K562 (cell line): Measurements from ENCODE around the gene DIPK1A. TPM values are rescaled to one million over a fixed set of nuclear protein-coding genes. Genes with fewer than 3 reads are reported as not detected.
A peak's percentile ranks its signal among the peaks of the same experiment; 100 is the strongest.

Experiments
- ATAC-seq: fragments of 200-7000 bp; cut with Tn5 transposase; 3 replicates; pipeline ENCODE4 v1.9.1; 2020; ENCODE audit warnings: moderate library complexity
- BruUV-seq: library from RNA; stranded (reverse); fragments of 400-500 nt; replicated peaks from 2 replicates; lab custom pipeline; 2021; lab: Mats Ljungman, UMichigan
- CTCF ChIA-PET: fragments of 300-600 bp; formaldehyde crosslinking; extraction: SDS; loops from one replicate; lab custom pipeline; 2021; ENCODE audit warnings: low intra/inter-chr PET ratio; lab: Yijun Ruan, JAX
- POLR2A ChIA-PET: fragments of 300-600, 350-650 bp; sonication (Branson Sonifier 250); formaldehyde crosslinking; extraction: SDS; loops from one replicate; lab custom pipeline; 2021; ENCODE audit warnings: antibody characterized with exemption, inconsistent platforms; lab: Yijun Ruan, JAX
- DNase-seq, 4 experiments: peaks; one replicate each; pipeline versions ENCODE4 v3.0.0 to v3.0.0-alpha.2; 2011 to 2018; ENCODE audit warnings: low spot score in 3 of 4, mixed read lengths in 3 of 4; ENCODE audit errors: extremely low read depth in 1 of 4
- FAIRE-seq: peaks from 2 replicates; lab custom pipeline; 2011; peaks lifted over from hg19 to GRCh38; lab: Jason Lieb, UNC
- H2AFZ ChIP-seq: 2 replicates; pipeline ENCODE4 v1.6.0; 2011; ENCODE audit warnings: low read depth, low read length, control low read depth, inconsistent platforms
- H3K27ac ChIP-seq: fragments of 200-600 bp; 3 replicates; pipeline ENCODE4 v1.8.0; 2011; ENCODE audit warnings: low read depth, mild to moderate bottlenecking, control low read depth, inconsistent platforms, low read length, moderate library complexity, mixed read lengths; ENCODE audit errors: extremely low read depth
- H3K27me3 ChIP-seq, 2 experiments: fragments of 300-600 bp in 1 of 2; 2 replicates in 1 of 2; 3 replicates in 1 of 2; pipeline versions ENCODE4 v1.6.0 to v1.8.0; 2011; ENCODE audit warnings: inconsistent platforms in 2 of 2, low read length in 2 of 2, mild to moderate bottlenecking in 1 of 2, mixed read lengths in 1 of 2, moderate library complexity in 1 of 2; ENCODE audit not compliant: control insufficient read depth in 2 of 2, insufficient read depth in 2 of 2
- H3K36me3 ChIP-seq: fragments of 300-600 bp; 3 replicates; pipeline ENCODE4 v1.8.0; 2011; ENCODE audit warnings: mild to moderate bottlenecking, low read length, inconsistent platforms; ENCODE audit not compliant: control insufficient read depth, insufficient read depth
- H3K4me1 ChIP-seq, 2 experiments: fragments of 200-600 bp in 1 of 2; replicated peaks in 1 of 2; 2 replicates in 1 of 2; 3 replicates in 1 of 2; pipeline versions ENCODE4 v1.5.1 to v1.8.0; 2011; ENCODE audit warnings: inconsistent platforms in 2 of 2, low read length in 2 of 2, mild to moderate bottlenecking in 1 of 2, mixed read lengths in 1 of 2, moderate library complexity in 1 of 2; ENCODE audit not compliant: control insufficient read depth in 2 of 2, insufficient read depth in 2 of 2
- H3K4me2 ChIP-seq: 2 replicates; pipeline ENCODE4 v1.6.1; 2011; ENCODE audit warnings: low read length, control low read depth, inconsistent platforms, mixed read lengths; ENCODE audit not compliant: insufficient read depth
- H3K4me3 ChIP-seq: fragments of 200-600 bp; sonication (generic), shearing (Covaris generic); 2 replicates; pipeline ENCODE4 v1.5.1; 2016; ENCODE audit warnings: control low read depth, inconsistent platforms
- H3K79me2 ChIP-seq: fragments of 200-600 bp; 3 replicates; pipeline ENCODE4 v1.8.0; 2011; ENCODE audit warnings: low read length, inconsistent platforms; ENCODE audit not compliant: control insufficient read depth, insufficient read depth
- H3K9ac ChIP-seq, 2 experiments: 2 replicates each; pipeline versions ENCODE4 v1.6.0 to v1.6.1; 2011; ENCODE audit warnings: low read depth in 2 of 2, low read length in 2 of 2, control low read depth in 1 of 2, inconsistent platforms in 1 of 2, mild to moderate bottlenecking in 1 of 2, mixed read lengths in 1 of 2; ENCODE audit not compliant: insufficient read depth in 1 of 2
- H3K9me1 ChIP-seq: one replicate; pipeline ENCODE4 v1.6.0; 2011; ENCODE audit warnings: inconsistent platforms, mild to moderate bottlenecking, low read length, moderate library complexity; ENCODE audit not compliant: control insufficient read depth, insufficient read depth
- H3K9me3 ChIP-seq: replicated peaks from 2 replicates; pipeline ENCODE4 v1.5.1; 2011; ENCODE audit warnings: low read depth, low read length, inconsistent platforms; ENCODE audit not compliant: control insufficient read depth, insufficient read depth
- H4K20me1 ChIP-seq: replicated peaks from 2 replicates; pipeline ENCODE4 v1.6.1; 2011; ENCODE audit warnings: low read length, inconsistent platforms, mixed read lengths; ENCODE audit not compliant: control insufficient read depth, insufficient read depth
- ARID4B ChIP-seq: sonication (generic); formaldehyde crosslinking; IDR thresholded peaks from 2 replicates; pipeline ENCODE4 v1.8.0; 2022; ENCODE audit warnings: mild to moderate bottlenecking, missing genetic modification reagents
- MLLT1 ChIP-seq, 2 experiments: fragments of 450-650 bp; IDR thresholded peaks; 2 replicates each; pipeline ENCODE4 v1.6.1; 2016
- NCOA1 ChIP-seq: fragments of 450-650 bp; IDR thresholded peaks from 2 replicates; pipeline ENCODE4 v1.6.1; 2016; ENCODE audit warnings: low read depth
- RBFOX2 ChIP-seq: fragments of 200-400 bp; formaldehyde crosslinking; IDR thresholded peaks from 2 replicates; pipeline ENCODE4 v1.6.1; 2017; ENCODE audit warnings: low read depth, mild to moderate bottlenecking, low read length, moderate library complexity
- ZFX ChIP-seq: sonication (generic); formaldehyde crosslinking; IDR thresholded peaks from 2 replicates; pipeline ENCODE4 v1.8.0; 2022; ENCODE audit warnings: mild to moderate bottlenecking, missing genetic modification reagents, moderate library complexity
- ZKSCAN3 ChIP-seq: fragments of 250-450 bp; sonication (Bioruptor Pico); IDR thresholded peaks from 2 replicates; pipeline ENCODE4 v1.4.0; 2020
- WGBS: fragments of 100-300 bp; shearing (Covaris generic); methylation state at CpG from one replicate; pipeline ENCODE4 v1.1.6; 2016; ENCODE audit warnings: low coverage, mixed read lengths; ENCODE audit not compliant: insufficient coverage; ENCODE audit errors: missing lambda C conversion rate; 5-methylcytosine and 5-hydroxymethylcytosine counted together
- in situ Hi-C: fragments of 300-500 bp; cut with MboI; formaldehyde crosslinking; loops from 4 replicates; pipeline ENCODE4 v1.15.0; 2018; ENCODE audit warnings: inconsistent platforms, mixed read lengths
- intact Hi-C: fragments of 100-400 bp; cut with micrococcal nuclease; formaldehyde crosslinking; loops from 2 replicates; pipeline ENCODE4 v1.14.2; 2022
- polyA plus RNA-seq, 8 experiments: library from polyadenylated mRNA; depleted of rRNA in 4 of 8; stranded (reverse) in 5 of 8; unstranded in 3 of 8; fragments of >200 nt; fragmentation: Nextera tagmentation in 2 of 8; fragmentation: Illumina TruSeq in 1 of 8; extraction: Ambion mirVana in 2 of 8; extraction: Trizol in 1 of 8; gene quantifications; 2 replicates each; pipeline versions ENCODE4 v1.2.1 to v1.2.3, GENCODE V29; 2011 to 2014; ENCODE audit warnings: inconsistent platforms in 1 of 8, missing spikeins in 1 of 8
- total RNA-seq, 7 experiments: library from RNA; depleted of rRNA in 6 of 7; stranded (reverse); fragments of >200 nt in 6 of 7; fragmentation: Illumina TruSeq in 2 of 7; extraction: Trizol in 2 of 7; gene quantifications; 2 replicates each; pipeline versions ENCODE4 v1.2.1 to v1.2.3, GENCODE V29; 2011 to 2021; ENCODE audit warnings: low replicate concordance in 1 of 7

DIPK1A gene
- total and polyA plus RNA-seq, 9 of the 15 experiments (the other 6 are each of a cell fraction or from before 2014, with no cell fraction given): 0.54 to 2.5 (median 1.3) TPM

- no peaks in the 10 kb centered on the region for H3K27me3 ChIP-seq
These were observed 126.6 kb downstream of the DIPK1A start for GRCh38 chr1:92834617-92835016.

More at GRCh38 chr1:92834617-92835016, 126.6 kb downstream of the DIPK1A start:
- peaks cover 79% of the 10 kb centered on the region for H3K79me2 ChIP-seq
- POLR2A ChIA-PET: interaction anchor here (0.6 to 2.2 kb wide), 8 partner anchors 9 to 231 kb away, joined by 3 to 12 read pairs (median 4); no protein-coding TSS in a partner anchor
- H4K20me1 ChIP-seq: peaks cover 53% of the 10 kb centered on the region
- peak; percentile 26; the same call in 1 of the 2 replicates for TF ChIP-seq ZFX (CRISPR knock-in tag)
- TF ChIP-seq NCOA1: no peak
- no peak for TF ChIP-seq ZKSCAN3 (CRISPR knock-in tag)
- TF ChIP-seq ARID4B (CRISPR knock-in tag): no peak
- no peak for TF ChIP-seq MLLT1 (IDR thresholded peaks at IDR 0.05)
- TF ChIP-seq RBFOX2: 0 out of 2 replicates have a peak, but pooled peaks have one; percentile 43
- peak overlapping the region; percentile 91; the same call in 1 of the 2 replicates for H3K4me3 ChIP-seq
- H3K4me1 ChIP-seq: peaks cover 6 to 18% of the 10 kb centered on the region in 2 experiments; a peak in 3 of 5 replicates
- BruUV-seq: no TSS peak
- CTCF ChIA-PET: no interaction called here
- H3K36me3 ChIP-seq: peaks cover 75% of the 10 kb centered on the region
- in situ Hi-C loops (no loop called here), intact Hi-C loops (loop anchor here (5.0 to 10.0 kb wide), 3 partner anchors 47 to 520 kb away; partner anchors contain the start of gene EVI5)
- no peak overlapping the region; the same call in 2 of the 3 replicates for H3K27ac ChIP-seq
- 84% methylated on average over 5 of the region's 5 CpGs for WGBS
- no peak overlapping the region for H2AFZ ChIP-seq
- FAIRE-seq: no peak
- H3K9ac ChIP-seq: peak overlapping the region in 1 of 2 experiments; percentile 96; a peak in 1 of 4 replicates
- no peaks in the 10 kb centered on the region for H3K9me3 ChIP-seq
- no peak for ATAC-seq
- DNase-seq: no peak
- peak overlapping the region; percentile 99 for H3K4me2 ChIP-seq
- peaks cover 5% of the 10 kb centered on the region for H3K9me1 ChIP-seq
